GM19395 (cell line): ENCODE measurements around the gene ITIH2.
"Not testable (repeated sequence)": the region's sequence is repeated elsewhere in the genome, so short reads cannot be mapped to it uniquely, and the experiment has no call there.

Experiments used
- ATAC-seq: cut with Tn5 transposase; IDR thresholded peaks from one replicate; pipeline ENCODE4 v1.9.1; 2021; ENCODE audit warnings: mild to moderate bottlenecking, moderate library complexity; ENCODE audit not compliant: unreplicated experiment

ITIH2 gene

GRCh38 chr10:7696545-7696944 lies 6.6 kb upstream of the ITIH2 start:
- no peak for ATAC-seq

GRCh38 chr10:7697426-7697825 lies 5.7 kb upstream of the ITIH2 start:
- no peak for ATAC-seq

- ATAC-seq: no peak
These were observed 2.5 kb upstream of the ITIH2 start for GRCh38 chr10:7700577-7701125.

- ATAC-seq: no peak
These were observed 1.9 kb upstream of the ITIH2 start for GRCh38 chr10:7701158-7701742.

- no peak for ATAC-seq
These were observed 766 bp upstream of the ITIH2 start for GRCh38 chr10:7702288-7702812.

- no peak for ATAC-seq
These were observed 1.2 kb downstream of the ITIH2 start for GRCh38 chr10:7704071-7705016.

- ATAC-seq: no peak
These were observed 2.2 kb downstream of the ITIH2 start for GRCh38 chr10:7705341-7705740.

- no peak for ATAC-seq
These were observed 3.5 kb downstream of the ITIH2 start for GRCh38 chr10:7706534-7707073.

GRCh38 chr10:7707102-7707501 lies 4.0 kb downstream of the ITIH2 start:
- ATAC-seq: no peak

GRCh38 chr10:7707858-7708622 lies 4.9 kb downstream of the ITIH2 start:
- no peak for ATAC-seq

GRCh38 chr10:7708832-7709231 lies 5.7 kb downstream of the ITIH2 start:
- no peak for ATAC-seq

GRCh38 chr10:7710446-7710845 lies 7.3 kb downstream of the ITIH2 start:
- no peak for ATAC-seq

- not testable (repeated sequence) for ATAC-seq
These were observed 8.0 kb downstream of the ITIH2 start for GRCh38 chr10:7711075-7711474.

GRCh38 chr10:7715515-7715914 lies 12.4 kb downstream of the ITIH2 start:
- no peak for ATAC-seq

GRCh38 chr10:7717767-7718166 lies 14.7 kb downstream of the ITIH2 start:
- no peak for ATAC-seq

GRCh38 chr10:7718685-7719084 lies 15.6 kb downstream of the ITIH2 start:
- ATAC-seq: no peak

- ATAC-seq: no peak
These were observed 17.4 kb downstream of the ITIH2 start for GRCh38 chr10:7720478-7720877.

GRCh38 chr10:7722927-7723529 lies 19.9 kb downstream of the ITIH2 start:
- no peak for ATAC-seq

- no peak for ATAC-seq
These were observed 31.7 kb downstream of the ITIH2 start for GRCh38 chr10:7734821-7735220.
